ENCODE measurements around the gene EXOC2. TPM values are rescaled to one million over a fixed set of nuclear protein-coding genes. Genes with fewer than 3 reads are reported as not detected.
A peak's percentile ranks its signal among the peaks of the same experiment; 100 is the strongest.
"Not testable (repeated sequence)": the region's sequence is repeated elsewhere in the genome, so short reads cannot be mapped to it uniquely, and the experiment has no call there.

Gene EXOC2
- total and polyA plus RNA-seq, 10 of the 15 experiments (the other 5 are each of a cell fraction or from before 2014, with no cell fraction given): 8.7 to 32.8 (median 20.7) TPM

GRCh38 chr6:606829-607379 is 86.0 kb downstream of the EXOC2 start:
- SMC1A ChIA-PET (ENCODE audit: uncharacterized antibody, unreplicated experiment): interaction anchor here (0.7 to 1.0 kb wide), 2 partner anchors 19 to 211 kb away, joined by 3 to 4 read pairs; no protein-coding TSS in a partner anchor
- no peaks in the 10 kb centered on the region for H3K27me3 ChIP-seq (replicated peaks in 1 of 2; ENCODE audit: control insufficient read depth in 2 of 2, insufficient read depth in 2 of 2, low read length in 1 of 2)
- ATAC-seq: no peak
- no TSS peak for BruUV-seq (replicated peaks)
- no peaks in the 10 kb centered on the region; a peak in 2 of 4 replicates for H3K36me3 ChIP-seq (ENCODE audit: control insufficient read depth in 2 of 2, insufficient read depth in 2 of 2, low read length in 1 of 2)
- RAD21 ChIA-PET (ENCODE audit: unreplicated experiment): no interaction called here
- peaks cover 8% of the 10 kb centered on the region; the same call in 1 of the 2 replicates for H3K4me1 ChIP-seq (ENCODE audit: control insufficient read depth, insufficient read depth, low read length)
- H2AFZ ChIP-seq (ENCODE audit: control insufficient read depth, low read depth, low read length): no peak overlapping the region
- no peak overlapping the region for H3K9ac ChIP-seq (ENCODE audit: control insufficient read depth, insufficient read depth, low read length)
- no peak overlapping the region for H3K27ac ChIP-seq (ENCODE audit: control insufficient read depth, insufficient read depth)
- WGBS (ENCODE audit: insufficient coverage, insufficient replicate concordance, low lambda C conversion rate, missing lambda C conversion rate): 98% methylated on average over 14 of the region's 14 CpGs
- no peak for TF ChIP-seq BHLHE40 (IDR thresholded peaks at IDR 0.05; ENCODE audit: borderline replicate concordance in 1 of 2, low read depth in 2 of 2, low read length in 1 of 2)
- TF ChIP-seq CREB1 (IDR thresholded peaks at IDR 0.05; ENCODE audit: low read depth): peak; percentile 70
- TF ChIP-seq LARP7 (IDR thresholded peaks at IDR 0.05): no peak
- no peak for TF ChIP-seq HCFC1 (IDR thresholded peaks at IDR 0.05; ENCODE audit: low read length)
- peak; percentile 68 for TF ChIP-seq CREM (IDR thresholded peaks at IDR 0.05; ENCODE audit: low read depth)
- TF ChIP-seq RUNX3 (IDR thresholded peaks at IDR 0.05; ENCODE audit: low read length): peak; percentile 85
- intact Hi-C loops (cut with micrococcal nuclease; ENCODE audit: unreplicated experiment): no loop called here
- POLR2A ChIA-PET: interaction anchor here (0.6 kb wide), 1 partner anchor 15 kb away, joined by 3 read pairs; no protein-coding TSS in a partner anchor
- no peak overlapping the region for H3K4me2 ChIP-seq (ENCODE audit: control insufficient read depth, insufficient read depth)
- H3K79me2 ChIP-seq (ENCODE audit: control insufficient read depth, insufficient read depth, low read length): no peaks in the 10 kb centered on the region
- H3K4me3 ChIP-seq: no peak overlapping the region
- no peak for FAIRE-seq
- CTCF ChIA-PET: interaction anchor here (1.7 kb wide), 1 partner anchor 14 kb away, joined by 7 read pairs; no protein-coding TSS in a partner anchor
- DNase-seq (ENCODE audit: low read depth, low spot score): no peak
- in situ Hi-C loops (cut with MboI): no loop called here
- H3K9me3 ChIP-seq (replicated peaks; ENCODE audit: control insufficient read depth, insufficient read depth, low read length): peaks cover 4% of the 10 kb centered on the region
- H4K20me1 ChIP-seq (ENCODE audit: control insufficient read depth, insufficient read depth): no peaks in the 10 kb centered on the region

GRCh38 chr6:605895-606294 is 87.0 kb downstream of the EXOC2 start:
- not testable (repeated sequence) for BruUV-seq (replicated peaks)

More at GRCh38 chr6:605895-606294, 87.0 kb downstream of the EXOC2 start:
- H3K27ac ChIP-seq (ENCODE audit: control insufficient read depth, insufficient read depth); H3K4me2 ChIP-seq (ENCODE audit: control insufficient read depth, insufficient read depth); SMC1A ChIA-PET (ENCODE audit: uncharacterized antibody, unreplicated experiment); H3K27me3 ChIP-seq (replicated peaks in 1 of 2; ENCODE audit: control insufficient read depth in 2 of 2, insufficient read depth in 2 of 2, low read length in 1 of 2); H3K4me3 ChIP-seq; RAD21 ChIA-PET (ENCODE audit: unreplicated experiment); in situ Hi-C loops (cut with MboI); intact Hi-C loops (cut with micrococcal nuclease; ENCODE audit: unreplicated experiment); H3K9ac ChIP-seq (ENCODE audit: control insufficient read depth, insufficient read depth, low read length); DNase-seq (ENCODE audit: low read depth, low spot score); POLR2A ChIA-PET; H2AFZ ChIP-seq (ENCODE audit: control insufficient read depth, low read depth, low read length); H3K36me3 ChIP-seq (ENCODE audit: control insufficient read depth in 2 of 2, insufficient read depth in 2 of 2, low read length in 1 of 2); ATAC-seq; FAIRE-seq; H4K20me1 ChIP-seq (ENCODE audit: control insufficient read depth, insufficient read depth); H3K79me2 ChIP-seq (ENCODE audit: control insufficient read depth, insufficient read depth, low read length); H3K4me1 ChIP-seq (ENCODE audit: control insufficient read depth, insufficient read depth, low read length); H3K9me3 ChIP-seq (replicated peaks; ENCODE audit: control insufficient read depth, insufficient read depth, low read length): not testable (repeated sequence)
- CTCF ChIA-PET: interaction anchor here (1.7 kb wide), 1 partner anchor 13 kb away, joined by 7 read pairs; no protein-coding TSS in a partner anchor
- 76% methylated on average over 5 of the region's 5 CpGs for WGBS (ENCODE audit: insufficient coverage, insufficient replicate concordance, low lambda C conversion rate, missing lambda C conversion rate)
